ENCODE results near the gene CRISPLD2.

DNA sequence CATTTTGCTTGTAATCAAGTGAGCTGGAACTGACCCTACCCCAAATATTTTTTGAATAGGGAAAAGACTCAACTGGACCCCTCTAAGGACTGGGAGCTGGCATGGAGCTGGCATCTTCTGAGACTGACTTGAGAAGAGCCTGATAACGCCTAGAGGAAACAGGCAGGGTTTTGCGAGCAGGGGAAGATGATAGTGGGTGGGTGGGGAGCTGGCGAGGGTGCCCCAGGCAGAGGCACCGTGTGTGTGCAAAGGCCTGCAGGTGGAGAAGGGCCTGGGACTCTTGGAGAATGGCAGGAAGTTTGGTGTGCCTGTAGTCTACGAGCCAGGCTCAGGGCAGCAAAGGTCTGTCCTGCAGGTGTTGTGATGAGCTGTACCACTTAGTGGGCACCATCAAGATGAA lies 4.1 kb downstream of the CRISPLD2 start:
- TF ChIP-seq, protein P1, sequence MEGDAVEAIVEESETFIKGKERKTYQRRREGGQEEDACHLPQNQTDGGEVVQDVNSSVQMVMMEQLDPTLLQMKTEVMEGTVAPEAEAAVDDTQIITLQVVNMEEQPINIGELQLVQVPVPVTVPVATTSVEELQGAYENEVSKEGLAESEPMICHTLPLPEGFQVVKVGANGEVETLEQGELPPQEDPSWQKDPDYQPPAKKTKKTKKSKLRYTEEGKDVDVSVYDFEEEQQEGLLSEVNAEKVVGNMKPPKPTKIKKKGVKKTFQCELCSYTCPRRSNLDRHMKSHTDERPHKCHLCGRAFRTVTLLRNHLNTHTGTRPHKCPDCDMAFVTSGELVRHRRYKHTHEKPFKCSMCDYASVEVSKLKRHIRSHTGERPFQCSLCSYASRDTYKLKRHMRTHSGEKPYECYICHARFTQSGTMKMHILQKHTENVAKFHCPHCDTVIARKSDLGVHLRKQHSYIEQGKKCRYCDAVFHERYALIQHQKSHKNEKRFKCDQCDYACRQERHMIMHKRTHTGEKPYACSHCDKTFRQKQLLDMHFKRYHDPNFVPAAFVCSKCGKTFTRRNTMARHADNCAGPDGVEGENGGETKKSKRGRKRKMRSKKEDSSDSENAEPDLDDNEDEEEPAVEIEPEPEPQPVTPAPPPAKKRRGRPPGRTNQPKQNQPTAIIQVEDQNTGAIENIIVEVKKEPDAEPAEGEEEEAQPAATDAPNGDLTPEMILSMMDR (IDR thresholded peaks at IDR 0.05) = no peak
- no peak for TF ChIP-seq POLR2AphosphoS5 (IDR thresholded peaks at IDR 0.05)
- no peak for TF ChIP-seq POLR2A (IDR thresholded peaks at IDR 0.05)
- no peak for TF ChIP-seq EP300 (IDR thresholded peaks at IDR 0.05)

Measured in suprapubic skin (tissue), 4 donors.